K562 (cell line): ENCODE measurements around the gene KCND3. TPM values are rescaled to one million over a fixed set of nuclear protein-coding genes. Genes with fewer than 3 reads are reported as not detected.

Source experiments
- BCLAF1 ChIP-seq, 2 experiments: fragments of 450-650 bp in 1 of 2; IDR thresholded peaks; 2 replicates each; pipeline ENCODE4 v1.6.1; 2011 to 2017; ENCODE audit warnings: low read depth in 2 of 2, antibody characterized with exemption in 1 of 2, borderline replicate concordance in 1 of 2, low read length in 1 of 2, mild to moderate bottlenecking in 1 of 2, mixed read lengths in 1 of 2; ENCODE audit not compliant: control insufficient read depth in 1 of 2
- CLOCK ChIP-seq: fragments of 250-450 bp; sonication (Bioruptor Pico); IDR thresholded peaks from 2 replicates; pipeline ENCODE4 v1.4.0; 2020; ENCODE audit warnings: mild to moderate bottlenecking, moderate library complexity, borderline replicate concordance
- ESRRA ChIP-seq: fragments of 450-650 bp; IDR thresholded peaks from 2 replicates; pipeline ENCODE4 v1.6.1; 2014; ENCODE audit warnings: low read depth, mild to moderate bottlenecking, moderate library complexity, borderline replicate concordance
- FOXP1 ChIP-seq: sonication (generic); formaldehyde crosslinking; IDR thresholded peaks from 2 replicates; pipeline ENCODE4 v1.8.0; 2022; ENCODE audit warnings: mild to moderate bottlenecking, missing genetic modification reagents
- HIVEP1 ChIP-seq: fragments of 250-450 bp; sonication (Bioruptor Pico); IDR thresholded peaks from 2 replicates; pipeline ENCODE4 v1.4.0; 2020; ENCODE audit warnings: mild to moderate bottlenecking
- NRF1 ChIP-seq, 2 experiments: fragments of 450-650 bp; IDR thresholded peaks in 1 of 2; conservative IDR thresholded peaks in 1 of 2; 2 replicates each; pipeline ENCODE4 v1.6.1; 2014; ENCODE audit warnings: mild to moderate bottlenecking in 2 of 2
- POLR2B ChIP-seq: fragments of 450-650 bp; IDR thresholded peaks from 2 replicates; pipeline ENCODE4 v1.6.1; 2018; ENCODE audit warnings: low read depth; ENCODE audit not compliant: partially characterized antibody
- PRPF4 ChIP-seq: fragments of 200-400 bp; formaldehyde crosslinking; IDR thresholded peaks from one replicate; pipeline ENCODE4 v1.6.1; 2017; ENCODE audit warnings: low read length, low read depth, mild to moderate bottlenecking; ENCODE audit not compliant: insufficient read depth, poor library complexity, severe bottlenecking
- PTTG1 ChIP-seq: fragments of 450-650 bp; IDR thresholded peaks from 2 replicates; pipeline ENCODE4 v1.6.1; 2016; ENCODE audit warnings: low read depth, mild to moderate bottlenecking, missing genetic modification characterization, missing compliant biosample characterization
- SMARCE1 ChIP-seq: fragments of 450-650 bp; IDR thresholded peaks from 2 replicates; pipeline ENCODE4 v1.7.1; 2016; ENCODE audit warnings: mild to moderate bottlenecking
- SP1 ChIP-seq: sonication (generic); formaldehyde crosslinking; IDR thresholded peaks from 2 replicates; pipeline ENCODE4 v1.8.1; 2022; ENCODE audit warnings: mild to moderate bottlenecking, missing genetic modification reagents
- TAF9B ChIP-seq: fragments of 450-650 bp; IDR thresholded peaks from 2 replicates; pipeline ENCODE4 v1.6.1; 2018; ENCODE audit warnings: mild to moderate bottlenecking; ENCODE audit not compliant: partially characterized antibody
- ZBTB33 ChIP-seq: sonication (generic); formaldehyde crosslinking; IDR thresholded peaks from 2 replicates; pipeline ENCODE4 v1.8.1; 2023; ENCODE audit warnings: mild to moderate bottlenecking, missing genetic modification reagents
- ZNF175 ChIP-seq: fragments of 200-800 bp; sonication (Bioruptor generic); IDR thresholded peaks from 2 replicates; pipeline ENCODE4 v1.6.1; 2016; ENCODE audit warnings: low read depth, mild to moderate bottlenecking, missing genetic modification characterization, missing compliant biosample characterization
- ZNF395 ChIP-seq: fragments of 200-800 bp; sonication (Bioruptor generic); IDR thresholded peaks from 2 replicates; pipeline ENCODE4 v1.6.1; 2017; ENCODE audit warnings: missing genetic modification characterization, missing compliant biosample characterization
- ZNF668 ChIP-seq: fragments of 250-450 bp; sonication (Bioruptor Pico); IDR thresholded peaks from 2 replicates; pipeline ENCODE4 v1.8.0; 2022; ENCODE audit warnings: mild to moderate bottlenecking, inconsistent platforms
- ZNF717 ChIP-seq: fragments of 250-450 bp; sonication (Bioruptor Pico); IDR thresholded peaks from 2 replicates; pipeline ENCODE4 v1.5.0; 2021
- polyA plus RNA-seq, 8 experiments: library from polyadenylated mRNA; depleted of rRNA in 4 of 8; stranded (reverse) in 5 of 8; unstranded in 3 of 8; fragments of >200 nt; fragmentation: Nextera tagmentation in 2 of 8; fragmentation: Illumina TruSeq in 1 of 8; extraction: Ambion mirVana in 2 of 8; extraction: Trizol in 1 of 8; gene quantifications; 2 replicates each; pipeline versions ENCODE4 v1.2.1 to v1.2.3, GENCODE V29; 2011 to 2014; ENCODE audit warnings: inconsistent platforms in 1 of 8, missing spikeins in 1 of 8
- total RNA-seq, 7 experiments: library from RNA; depleted of rRNA in 6 of 7; stranded (reverse); fragments of >200 nt in 6 of 7; fragmentation: Illumina TruSeq in 2 of 7; extraction: Trizol in 2 of 7; gene quantifications; 2 replicates each; pipeline versions ENCODE4 v1.2.1 to v1.2.3, GENCODE V29; 2011 to 2021; ENCODE audit warnings: low replicate concordance in 1 of 7

Gene KCND3
- total and polyA plus RNA-seq, 9 of the 15 experiments (the other 6 are each of a cell fraction or from before 2014, with no cell fraction given), result not detected

- TF ChIP-seq POLR2B, result peak; percentile 79
- TF ChIP-seq SMARCE1, result peak; percentile 54; the same call in 1 of the 2 replicates
- TF ChIP-seq BCLAF1 (IDR thresholded peaks at IDR 0.05; ENCODE audit: borderline replicate concordance in 1 of 2, control insufficient read depth in 1 of 2, low read depth in 2 of 2, low read length in 1 of 2), result 0 out of 4 replicates have a peak, but pooled peaks of 1 of the 2 experiments have one; percentile 3
- TF ChIP-seq ZBTB33 (CRISPR knock-in tag), result peak; percentile 74; the same call in 1 of the 2 replicates
- peak; percentile 71 to 74 for TF ChIP-seq NRF1 (conservative IDR thresholded peaks at IDR 0.05 in 1 of 2, IDR thresholded peaks at IDR 0.05 in 1 of 2)
- no peak for TF ChIP-seq ZNF717 (CRISPR knock-in tag)
- TF ChIP-seq ZNF175, result peak; percentile 25; the same call in 1 of the 2 replicates
- no peak for TF ChIP-seq PTTG1
- TF ChIP-seq CLOCK (CRISPR knock-in tag), result no peak
- no peak for TF ChIP-seq PRPF4
- peak; percentile 98 for TF ChIP-seq SP1 (CRISPR knock-in tag)
- TF ChIP-seq TAF9B, result peak; percentile 93
- peak; percentile 96 for TF ChIP-seq ZNF395 (CRISPR knock-in tag)
- peak; percentile 83; the same call in 1 of the 2 replicates for TF ChIP-seq ESRRA
- peak; percentile 69; the same call in 1 of the 2 replicates for TF ChIP-seq FOXP1
- peak; percentile 61; the same call in 1 of the 2 replicates for TF ChIP-seq HIVEP1 (CRISPR knock-in tag)
- no peak for TF ChIP-seq ZNF668
Measured at GRCh38 chr1:111755331-111756123, 233.9 kb downstream of the KCND3 start, which contains the start of gene DDX20 (continued).
